Tibial nerve (tissue), 3 donors: Measurements from ENCODE around the gene RGS9.

Experiments used
- CTCF ChIP-seq, 5 experiments: fragments of 200-600 bp in 3 of 5; fragments of 450-650 bp in 2 of 5; sonication (generic) in 3 of 5; IDR thresholded peaks; one replicate each; pipeline ENCODE4 v1.5.1; 2016 to 2019; ENCODE audit warnings: antibody characterized with exemption in 5 of 5, mild to moderate bottlenecking in 3 of 5, moderate library complexity in 2 of 5
- POLR2A ChIP-seq, 2 donors: fragments of 450-650 bp; IDR thresholded peaks; one replicate each; pipeline ENCODE4 v1.6.1; 2017; ENCODE audit warnings: antibody characterized with exemption in 2 of 2, mild to moderate bottlenecking in 2 of 2, moderate library complexity in 2 of 2

DNA sequence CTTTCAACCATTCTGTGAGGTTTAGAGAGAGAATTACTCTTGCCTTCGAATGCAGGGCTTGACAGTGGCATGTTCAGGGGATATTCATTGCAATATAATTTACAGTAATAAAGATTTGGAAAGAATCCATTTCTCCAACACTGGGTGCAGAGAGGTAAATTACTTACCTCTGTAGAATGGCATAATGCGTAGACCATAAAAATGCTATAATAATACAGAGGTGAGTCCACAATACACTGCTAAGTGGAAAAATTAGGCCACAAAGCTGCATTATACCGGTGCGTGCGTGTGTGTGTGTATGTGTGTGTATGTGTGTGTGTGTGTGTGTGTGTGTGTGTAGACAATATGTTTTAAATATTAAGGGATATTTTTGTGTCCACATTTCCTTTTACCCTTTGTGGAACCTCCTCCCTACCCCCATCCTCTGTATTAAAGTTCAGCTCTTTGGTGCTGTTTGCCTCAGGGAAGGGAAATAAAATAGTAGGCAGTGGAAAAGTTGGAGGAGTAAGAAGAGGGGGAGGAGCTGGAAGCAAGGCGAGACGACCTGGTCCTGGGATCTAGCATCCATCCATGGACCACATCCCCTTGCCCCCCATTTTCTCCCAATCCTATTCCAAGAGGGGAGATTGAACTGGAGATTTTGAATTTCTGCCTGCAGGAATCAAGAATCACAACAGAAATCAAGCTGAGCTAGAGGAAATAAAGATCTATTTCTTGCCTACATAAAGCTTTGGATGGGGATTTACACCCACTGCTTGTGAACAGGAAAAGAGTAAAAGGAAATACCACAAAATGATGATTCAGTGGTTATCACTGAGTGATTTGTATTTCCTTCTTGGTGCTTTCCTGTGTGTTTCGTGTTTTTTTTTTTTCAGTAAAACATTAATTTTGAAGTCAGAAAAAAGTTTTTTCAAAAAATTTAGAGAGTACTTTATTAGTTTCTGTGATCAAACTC, 124.8 kb downstream of the RGS9 start:
- TF ChIP-seq CTCF (IDR thresholded peaks at IDR 0.05) (no peak), POLR2A (IDR thresholded peaks at IDR 0.05) (no peak)
